OCI-LY7 (cell line): ENCODE results near the gene THAP2. TPM values are rescaled to one million over a fixed set of nuclear protein-coding genes. Genes with fewer than 3 reads are reported as not detected.

ENCODE experiments used
- BruUV-seq: library from RNA; stranded (reverse); fragments of 400-500 nt; replicated peaks from 2 replicates; lab custom pipeline; 2021; lab: Mats Ljungman, UMichigan
- CTCF ChIA-PET: fragments of 300-600 bp; sonication (Branson Sonifier 250); formaldehyde crosslinking; loops from one replicate; lab custom pipeline; 2022; ENCODE audit warnings: antibody characterized with exemption; ENCODE audit not compliant: unreplicated experiment; lab: Charles Lee
- POLR2A ChIA-PET: fragments of 300-600 bp; sonication (Branson Sonifier 250); formaldehyde crosslinking; loops from one replicate; lab custom pipeline; 2022; ENCODE audit warnings: antibody characterized with exemption; lab: Charles Lee
- DNase-seq: peaks from one replicate; pipeline ENCODE4 v3.0.0-alpha.2; 2015; ENCODE audit warnings: low spot score
- H2AFZ ChIP-seq: fragments of 200-600 bp; sonication (generic), shearing (Covaris generic); 2 replicates; pipeline ENCODE4 v1.6.1; 2014; ENCODE audit warnings: mild to moderate bottlenecking, antibody characterized with exemption, low read length, moderate library complexity
- H3K27ac ChIP-seq: fragments of 200-600 bp; sonication (generic); 2 replicates; pipeline ENCODE4 v1.5.1; 2014; ENCODE audit warnings: mixed run types, low read depth, mild to moderate bottlenecking, moderate library complexity, low read length, inconsistent platforms; ENCODE audit not compliant: poor library complexity, severe bottlenecking
- H3K36me3 ChIP-seq: fragments of 200-600 bp; sonication (generic); 2 replicates; pipeline ENCODE4 v1.6.1; 2014; ENCODE audit warnings: mild to moderate bottlenecking, antibody characterized with exemption, low read length, moderate library complexity, mixed read lengths; ENCODE audit not compliant: insufficient read depth
- H3K4me1 ChIP-seq: fragments of 200-600 bp; sonication (generic); 2 replicates; pipeline ENCODE4 v1.5.1; 2014; ENCODE audit warnings: mild to moderate bottlenecking, low read length; ENCODE audit not compliant: insufficient read depth, poor library complexity, severe bottlenecking
- H3K4me2 ChIP-seq: fragments of 200-600 bp; sonication (generic); 2 replicates; pipeline ENCODE4 v1.6.1; 2014; ENCODE audit warnings: mild to moderate bottlenecking, low read length
- H3K4me3 ChIP-seq: fragments of 200-600 bp; sonication (generic); 2 replicates; pipeline ENCODE4 v1.5.1; 2014; ENCODE audit warnings: mild to moderate bottlenecking, low read depth, low read length; ENCODE audit not compliant: poor library complexity, severe bottlenecking
- H3K79me2 ChIP-seq: fragments of 200-600 bp; sonication (generic); 2 replicates; pipeline ENCODE4 v1.6.1; 2016; ENCODE audit warnings: low read depth, mild to moderate bottlenecking, low read length, moderate library complexity, mixed read lengths; ENCODE audit not compliant: insufficient read depth
- H3K9me2 ChIP-seq: fragments of 200-600 bp; sonication (generic); 2 replicates; pipeline ENCODE4 v1.6.1; 2016; ENCODE audit warnings: mild to moderate bottlenecking, low read length, mixed read lengths; ENCODE audit not compliant: insufficient read depth
- H3K9me3 ChIP-seq: fragments of 200-600 bp; sonication (generic); 2 replicates; pipeline ENCODE4 v1.6.1; 2014; ENCODE audit warnings: mild to moderate bottlenecking, mixed run types, low read length, mixed read lengths
- H4K20me1 ChIP-seq: fragments of 200-600 bp; sonication (generic); 2 replicates; pipeline ENCODE4 v1.6.1; 2014; ENCODE audit warnings: mild to moderate bottlenecking, antibody characterized with exemption, low read length, moderate library complexity, mixed read lengths; ENCODE audit not compliant: insufficient read depth
- CTCF ChIP-seq: fragments of 200-600 bp; sonication (generic); conservative IDR thresholded peaks from 2 replicates; pipeline ENCODE4 v1.5.1; 2014; ENCODE audit warnings: mild to moderate bottlenecking, antibody characterized with exemption, low read length, moderate library complexity, mixed read lengths
- EZH2phosphoT487 ChIP-seq: fragments of 200-600 bp; sonication (generic); IDR thresholded peaks from 2 replicates; pipeline ENCODE4 v1.6.1; 2018; ENCODE audit warnings: low read depth, borderline replicate concordance, mild to moderate bottlenecking, mixed run types, antibody characterized with exemption, low read length, moderate library complexity, mixed read lengths
- intact Hi-C: fragments of 100-400 bp; cut with micrococcal nuclease; formaldehyde crosslinking; loops from one replicate; pipeline ENCODE4 v1.10.0; 2022; ENCODE audit not compliant: unreplicated experiment
- total RNA-seq, 2 experiments: library from RNA; depleted of rRNA in 1 of 2; stranded (reverse); fragments of >200 nt in 1 of 2; shearing (Covaris generic) in 1 of 2; gene quantifications; 2 replicates each; pipeline ENCODE4 v1.2.3, GENCODE V29; 2014 to 2022

THAP2 gene
- total RNA-seq, 2 experiments from 2014 or later, result 8.2 to 9.3 TPM

DNA sequence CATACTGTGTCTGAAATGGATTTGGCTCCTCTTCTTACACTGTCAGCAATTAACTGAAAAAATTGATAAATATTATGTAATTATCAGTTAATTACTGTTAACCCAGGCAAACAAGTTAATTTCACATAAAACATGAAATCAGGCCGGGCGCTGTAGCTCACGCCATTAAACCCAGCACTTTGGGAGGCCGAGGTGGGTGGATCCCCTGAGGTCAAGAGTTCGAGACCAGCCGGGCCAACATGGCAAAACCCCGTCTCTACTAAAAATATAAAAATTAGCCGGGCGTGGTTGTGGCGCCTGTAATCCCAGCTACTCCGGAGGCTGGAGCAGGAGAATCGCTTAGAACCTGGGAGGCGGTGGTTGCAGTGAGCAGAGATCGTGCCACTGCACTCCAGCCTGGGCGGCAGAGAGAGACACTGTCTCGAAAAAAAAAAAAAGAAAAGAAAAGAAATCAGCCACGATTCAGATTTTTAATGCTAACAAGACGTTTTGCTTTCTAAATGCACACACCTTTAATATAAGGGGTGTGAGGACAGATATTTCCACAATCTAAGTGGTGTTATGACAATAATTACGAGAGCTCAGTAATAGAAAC lies 21.3 kb downstream of the THAP2 start:
- Histone ChIP-seq H2AFZ (peak overlapping the region; percentile 75), H3K4me2 (peak overlapping the region; percentile 84), H3K36me3 (peaks cover 3% of the 10 kb centered on the region; the same call in 1 of the 2 replicates), H3K4me3 (peak overlapping the region; percentile 94), H3K9me3 (no peaks in the 10 kb centered on the region), H4K20me1 (no peaks in the 10 kb centered on the region), H3K9me2 (no peaks in the 10 kb centered on the region), H3K79me2 (peaks cover 41% of the 10 kb centered on the region), H3K27ac (peak overlapping the region; percentile 99), H3K4me1 (peaks cover 39% of the 10 kb centered on the region)
- TSS peak; percentile 80 for BruUV-seq
- CTCF ChIA-PET, result interaction anchor here (0.6 to 1.6 kb wide), 3 partner anchors 21 to 62 kb away, joined by 3 to 5 read pairs (median 3); partner anchors contain the start of gene THAP2
- TF ChIP-seq CTCF (no peak), EZH2phosphoT487 (no peak)
- POLR2A ChIA-PET, result interaction anchor here (0.6 to 6.7 kb wide), 22 partner anchors 9 to 178 kb away, joined by 3 to 105 read pairs (median 4); partner anchors contain the start of genes THAP2 and ZFC3H1
- no peak for DNase-seq
- intact Hi-C loops, result loop anchor here (10.0 kb wide), 1 partner anchor 1421 kb away; no protein-coding TSS in a partner anchor

GRCh38 chr12:71685914-71686657 lies 22.0 kb downstream of the THAP2 start, which contains the start of gene TMEM19:
TMEM19 (plus strand) TSS chr12:71686082; CDS start chr12:71686681, 599 bp downstream.
- peak; percentile 65 for TF ChIP-seq CTCF
- TF ChIP-seq EZH2phosphoT487, result no peak
- peaks cover 48% of the 10 kb centered on the region for H3K79me2 ChIP-seq
- H3K9me3 ChIP-seq, result no peaks in the 10 kb centered on the region
- ChIA-PET POLR2A (interaction anchor here (0.6 to 6.7 kb wide), 26 partner anchors 9 to 178 kb away, joined by 3 to 105 read pairs (median 5); partner anchors contain the start of genes RAB21, THAP2 and ZFC3H1), CTCF (interaction anchor here (0.5 to 1.8 kb wide), 4 partner anchors 8 to 61 kb away, joined by 3 to 14 read pairs (median 3); no protein-coding TSS in a partner anchor)
- H3K36me3 ChIP-seq, result peaks cover 6% of the 10 kb centered on the region; the same call in 1 of the 2 replicates
- no peaks in the 10 kb centered on the region for H4K20me1 ChIP-seq
- H3K4me2 ChIP-seq, result peak within 1 kb of the TSS; percentile 84
- H3K4me1 ChIP-seq, result peaks cover 45% of the 10 kb centered on the region
- H2AFZ ChIP-seq, result peak within 1 kb of the TSS; percentile 75
- H3K27ac ChIP-seq, result peak within 1 kb of the TSS; percentile 99
- no TSS peak for BruUV-seq
- intact Hi-C loops, result loop anchor here (1.0 to 10.0 kb wide), 3 partner anchors 21 to 1421 kb away; no protein-coding TSS in a partner anchor
- peak; percentile 94 for DNase-seq
- peak within 1 kb of the TSS; percentile 94 for H3K4me3 ChIP-seq
- no peaks in the 10 kb centered on the region for H3K9me2 ChIP-seq
